ENCODE measurements around the gene TMOD1.
A peak's percentile ranks its signal among the peaks of the same experiment; 100 is the strongest.

TMOD1 gene

DNA sequence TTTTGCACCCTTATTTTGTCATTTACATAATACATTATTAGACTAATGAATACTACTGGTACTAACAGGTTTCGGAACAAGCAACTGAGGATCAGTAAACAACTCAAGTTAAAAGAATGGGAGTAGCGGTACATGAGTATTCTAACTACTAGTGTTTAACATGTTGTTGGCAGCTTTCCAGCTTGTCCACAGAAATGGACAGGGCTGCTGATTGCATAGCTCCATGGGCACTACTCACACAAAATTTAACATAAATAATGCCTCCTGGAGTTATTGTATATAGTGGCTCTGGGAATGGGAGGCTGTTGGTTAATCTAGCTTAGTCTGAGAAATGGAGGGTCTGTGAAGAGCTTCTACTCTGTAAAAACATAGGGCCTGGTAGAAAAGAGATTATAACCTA is 138.9 kb downstream of the TMOD1 start:
- Histone ChIP-seq H2BK5ac (ENCODE audit: low read depth, low read length, poor library complexity, severe bottlenecking) (no peak overlapping the region), H3K4me2 (ENCODE audit: low read length, poor library complexity, severe bottlenecking) (no peak overlapping the region), H3K36me3 (ENCODE audit: control insufficient read depth in 1 of 2, insufficient read depth in 2 of 2, low read depth in 1 of 2, low read length in 2 of 2) (peaks cover 0 to 47% of the 10 kb centered on the region in 2 experiments), H2BK120ac (ENCODE audit: low read depth, low read length) (no peak overlapping the region), H2AFZ (ENCODE audit: low read depth, low read length) (no peak overlapping the region), H3K9ac (ENCODE audit: low read length) (no peak overlapping the region), H3K9me3 (ENCODE audit: control insufficient read depth, low read length) (no peaks in the 10 kb centered on the region), H2AK5ac (ENCODE audit: low read length, severe bottlenecking) (no peak overlapping the region), H3K4ac (ENCODE audit: low read depth in 1 of 2, low read length in 2 of 2) (no peak overlapping the region), H4K91ac (ENCODE audit: low read length) (no peak overlapping the region), H3K79me1 (replicated peaks; ENCODE audit: low read length, poor library complexity, severe bottlenecking) (peaks cover 7% of the 10 kb centered on the region), H3K4me1 (ENCODE audit: control insufficient read depth, insufficient read depth, low read depth, low read length) (peaks cover 2% of the 10 kb centered on the region), H3K27ac (ENCODE audit: low read length, poor library complexity, severe bottlenecking) (no peak overlapping the region), H2BK12ac (ENCODE audit: low read length in 2 of 2) (no peak overlapping the region), H3K27me3 (ENCODE audit: control insufficient read depth in 1 of 2, insufficient read depth in 1 of 2, low read length in 2 of 2) (no peaks in the 10 kb centered on the region), H3K4me3 (ENCODE audit: insufficient read depth in 1 of 2, low read depth in 1 of 2, low read length in 2 of 2) (no peak overlapping the region), H3K18ac (ENCODE audit: low read depth in 1 of 2, low read length in 2 of 2) (no peak overlapping the region), H2BK15ac (ENCODE audit: low read depth, poor library complexity, severe bottlenecking) (no peak overlapping the region), H3K23ac (ENCODE audit: low read length in 2 of 2) (no peak overlapping the region), H3K14ac (ENCODE audit: low read length in 2 of 2) (no peak overlapping the region), H4K8ac (ENCODE audit: low read length) (no peak overlapping the region)
- WGBS, result 100% methylated on average over 2 of the region's 2 CpGs
- peak; percentile 38 for DNase-seq

DNA sequence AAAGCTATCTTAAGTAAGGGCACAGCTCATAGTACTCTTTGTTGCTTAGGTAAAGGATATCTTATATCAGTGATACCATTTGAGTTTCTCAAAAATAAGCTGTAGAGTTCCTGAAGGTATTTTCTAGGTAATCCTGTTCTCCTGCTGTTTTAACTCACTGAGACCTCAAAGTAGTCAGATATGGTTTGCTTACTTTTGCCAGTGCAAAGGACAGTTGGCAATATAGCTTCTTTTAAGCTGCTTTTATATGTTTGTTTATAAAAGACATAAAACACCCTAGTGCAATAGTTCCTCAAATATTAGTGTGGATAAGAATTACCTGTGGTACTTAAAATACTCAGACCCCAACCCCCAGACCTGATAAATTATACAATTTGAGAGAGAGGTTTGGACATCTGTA is 144.3 kb downstream of the TMOD1 start:
- Histone ChIP-seq H3K36me3 (ENCODE audit: control insufficient read depth in 1 of 2, insufficient read depth in 2 of 2, low read depth in 1 of 2, low read length in 2 of 2) (peaks cover 6 to 95% of the 10 kb centered on the region in 2 experiments), H3K27me3 (ENCODE audit: control insufficient read depth in 1 of 2, insufficient read depth in 1 of 2, low read length in 2 of 2) (no peaks in the 10 kb centered on the region), H2BK12ac (ENCODE audit: low read length in 2 of 2) (no peak overlapping the region), H3K14ac (ENCODE audit: low read length in 2 of 2) (no peak overlapping the region), H3K4ac (ENCODE audit: low read depth in 1 of 2, low read length in 2 of 2) (no peak overlapping the region), H3K4me2 (ENCODE audit: low read length, poor library complexity, severe bottlenecking) (no peak overlapping the region), H4K8ac (ENCODE audit: low read length) (no peak overlapping the region), H3K9me3 (ENCODE audit: control insufficient read depth, low read length) (no peaks in the 10 kb centered on the region), H3K4me3 (ENCODE audit: insufficient read depth in 1 of 2, low read depth in 1 of 2, low read length in 2 of 2) (no peak overlapping the region), H3K23ac (ENCODE audit: low read length in 2 of 2) (no peak overlapping the region), H2BK120ac (ENCODE audit: low read depth, low read length) (no peak overlapping the region), H4K91ac (ENCODE audit: low read length) (no peak overlapping the region), H3K4me1 (ENCODE audit: control insufficient read depth, insufficient read depth, low read depth, low read length) (no peaks in the 10 kb centered on the region), H3K27ac (ENCODE audit: low read length, poor library complexity, severe bottlenecking) (no peak overlapping the region), H2AFZ (ENCODE audit: low read depth, low read length) (no peak overlapping the region), H2BK15ac (ENCODE audit: low read depth, poor library complexity, severe bottlenecking) (no peak overlapping the region), H3K9ac (ENCODE audit: low read length) (no peak overlapping the region), H3K18ac (ENCODE audit: low read depth in 1 of 2, low read length in 2 of 2) (no peak overlapping the region), H2AK5ac (ENCODE audit: low read length, severe bottlenecking) (no peak overlapping the region), H3K79me1 (replicated peaks; ENCODE audit: low read length, poor library complexity, severe bottlenecking) (peaks cover 10% of the 10 kb centered on the region), H2BK5ac (ENCODE audit: low read depth, low read length, poor library complexity, severe bottlenecking) (no peak overlapping the region)
- DNase-seq, result no peak

DNA sequence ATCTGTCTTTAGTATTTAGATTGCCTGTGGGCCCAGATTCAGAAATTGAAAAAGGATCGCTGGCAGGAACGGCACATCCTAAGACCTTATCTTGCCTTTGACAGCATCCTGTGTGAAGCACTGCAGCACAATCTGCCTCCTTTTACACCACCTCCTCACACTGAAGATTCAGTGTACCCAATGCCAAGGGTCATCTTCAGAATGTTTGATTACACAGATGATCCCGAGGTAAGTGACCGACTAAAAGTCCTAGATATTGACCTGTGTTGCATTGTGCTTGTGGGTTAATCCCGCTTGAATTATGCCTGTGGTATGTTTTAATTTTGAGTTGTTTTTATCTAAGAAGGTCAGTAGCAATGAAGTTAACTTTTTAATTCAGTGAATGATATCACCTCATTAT is 146.5 kb downstream of the TMOD1 start:
- Histone ChIP-seq H2BK5ac (ENCODE audit: low read depth, low read length, poor library complexity, severe bottlenecking) (no peak overlapping the region), H2BK12ac (ENCODE audit: low read length in 2 of 2) (no peak overlapping the region), H4K8ac (ENCODE audit: low read length) (no peak overlapping the region), H3K4me1 (ENCODE audit: control insufficient read depth, insufficient read depth, low read depth, low read length) (no peaks in the 10 kb centered on the region), H3K4me3 (ENCODE audit: insufficient read depth in 1 of 2, low read depth in 1 of 2, low read length in 2 of 2) (no peak overlapping the region), H3K18ac (ENCODE audit: low read depth in 1 of 2, low read length in 2 of 2) (no peak overlapping the region), H3K9ac (ENCODE audit: low read length) (no peak overlapping the region), H4K91ac (ENCODE audit: low read length) (no peak overlapping the region), H3K27ac (ENCODE audit: low read length, poor library complexity, severe bottlenecking) (no peak overlapping the region), H3K4ac (ENCODE audit: low read depth in 1 of 2, low read length in 2 of 2) (no peak overlapping the region), H3K9me3 (ENCODE audit: control insufficient read depth, low read length) (no peaks in the 10 kb centered on the region), H3K4me2 (ENCODE audit: low read length, poor library complexity, severe bottlenecking) (no peak overlapping the region), H3K36me3 (ENCODE audit: control insufficient read depth in 1 of 2, insufficient read depth in 2 of 2, low read depth in 1 of 2, low read length in 2 of 2) (peaks cover 13 to 94% of the 10 kb centered on the region in 2 experiments), H2AK5ac (ENCODE audit: low read length, severe bottlenecking) (no peak overlapping the region), H3K14ac (ENCODE audit: low read length in 2 of 2) (no peak overlapping the region), H2BK120ac (ENCODE audit: low read depth, low read length) (no peak overlapping the region), H3K27me3 (ENCODE audit: control insufficient read depth in 1 of 2, insufficient read depth in 1 of 2, low read length in 2 of 2) (no peaks in the 10 kb centered on the region), H3K79me1 (replicated peaks; ENCODE audit: low read length, poor library complexity, severe bottlenecking) (peaks cover 12% of the 10 kb centered on the region), H2AFZ (ENCODE audit: low read depth, low read length) (no peak overlapping the region), H2BK15ac (ENCODE audit: low read depth, poor library complexity, severe bottlenecking) (no peak overlapping the region), H3K23ac (ENCODE audit: low read length in 2 of 2) (no peak overlapping the region)
- WGBS, result 96% methylated on average over 5 of the region's 5 CpGs
- DNase-seq, result no peak

Data from mesenchymal stem cell (in vitro differentiated cells and primary cell).